Colonic mucosa (tissue), 4 donors: ENCODE results near the gene MYH16. TPM values are rescaled to one million over a fixed set of nuclear protein-coding genes. Genes with fewer than 3 reads are reported as not detected.

ENCODE experiments used
- DNase-seq: peaks from one replicate; pipeline ENCODE4 v3.0.0-alpha.2; 2020
- H3K27ac ChIP-seq: fragments of 200-600 bp; one replicate; pipeline ENCODE4 v1.8.0; 2021
- H3K27me3 ChIP-seq: fragments of 200-600 bp; one replicate; pipeline ENCODE4 v1.8.0; 2021
- H3K36me3 ChIP-seq: fragments of 200-600 bp; one replicate; pipeline ENCODE4 v1.8.0; 2021
- H3K4me1 ChIP-seq: fragments of 200-600 bp; one replicate; pipeline ENCODE4 v1.8.0; 2021; ENCODE audit warnings: mild to moderate bottlenecking
- H3K4me3 ChIP-seq: fragments of 200-600 bp; one replicate; pipeline ENCODE4 v1.8.0; 2021
- H3K9ac ChIP-seq, 2 donors: one replicate each; pipeline ENCODE4 v1.7.0; 2013; ENCODE audit warnings: control low read depth in 2 of 2, low read depth in 2 of 2, low read length in 2 of 2
- H3K9me3 ChIP-seq: fragments of 200-600 bp; one replicate; pipeline ENCODE4 v1.8.0; 2021
- CTCF ChIP-seq: fragments of 200-600 bp; IDR thresholded peaks from one replicate; pipeline ENCODE4 v1.8.0; 2022; ENCODE audit warnings: antibody characterized with exemption, mild to moderate bottlenecking
- intact Hi-C: fragments of 100-400 bp; cut with DNase I; formaldehyde crosslinking; loops from one replicate; pipeline ENCODE4 v1.14.1; 2022
- total RNA-seq, 2 donors: library from RNA; stranded (reverse); fragmentation: NEBNext Ultra II Directional in 1 of 2; extraction: Animal tissue kit (Norgen Biotek cat#: 25700) in 1 of 2; gene quantifications; one replicate each; pipeline ENCODE4 v1.2.1, GENCODE V29; 2021
- donor health status: healthy.
- donor health status: DM: no; HTN: no; CAD: no.
- donor health status: DM: no; HTN: no; CAD: no.

MYH16 gene
- total RNA-seq, 2 donors from 2014 or later: not detected

DNA sequence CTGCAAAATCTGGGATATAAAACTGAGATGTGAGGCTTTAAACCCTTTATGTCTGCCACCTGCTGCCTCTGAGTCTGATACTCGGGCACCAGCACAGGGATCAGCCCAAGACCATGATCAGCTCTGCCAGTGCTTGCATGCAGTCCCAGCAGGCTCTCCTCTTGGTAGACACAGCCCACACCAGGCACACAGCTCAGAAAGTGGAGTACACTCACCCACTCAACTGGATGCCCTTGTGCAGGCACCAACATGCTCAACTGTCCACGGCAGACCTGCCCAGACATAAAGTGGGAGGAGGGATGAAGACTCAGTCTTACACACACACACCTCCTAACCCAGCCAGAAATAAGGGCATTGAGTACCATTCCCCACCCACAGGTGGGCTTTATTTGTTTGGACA is 18.2 kb upstream of the MYH16 start:
- no peaks in the 10 kb centered on the region for H3K9me3 ChIP-seq
- no peaks in the 10 kb centered on the region for H3K27me3 ChIP-seq
- intact Hi-C loops: no loop called here
- H3K36me3 ChIP-seq: no peaks in the 10 kb centered on the region
- no peaks in the 10 kb centered on the region for H3K4me1 ChIP-seq
- no peak for TF ChIP-seq CTCF
- H3K4me3 ChIP-seq: no peak overlapping the region
- no peak for DNase-seq
- no peak overlapping the region for H3K27ac ChIP-seq
- no peak overlapping the region for H3K9ac ChIP-seq

DNA sequence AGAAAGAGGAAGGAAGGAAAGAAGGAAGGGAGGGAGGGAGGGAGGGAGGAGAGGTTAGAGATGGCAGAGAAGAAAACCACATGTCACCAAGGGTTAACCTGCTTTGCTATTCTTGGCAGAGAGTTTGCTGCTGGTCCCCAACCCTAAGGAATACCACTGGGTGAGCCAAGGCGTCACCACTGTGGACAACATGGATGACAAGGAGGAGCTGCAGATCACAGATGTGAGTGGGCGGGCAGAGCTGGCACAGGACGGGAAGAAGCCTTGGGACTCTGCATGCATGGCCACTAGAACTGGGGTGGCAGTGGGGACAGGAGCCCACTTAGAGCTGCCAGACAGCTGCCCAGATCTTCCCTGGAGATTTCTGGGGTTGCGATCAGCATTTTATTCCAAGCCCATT is 17.2 kb upstream of the MYH16 start:
- intact Hi-C loops: no loop called here

DNA sequence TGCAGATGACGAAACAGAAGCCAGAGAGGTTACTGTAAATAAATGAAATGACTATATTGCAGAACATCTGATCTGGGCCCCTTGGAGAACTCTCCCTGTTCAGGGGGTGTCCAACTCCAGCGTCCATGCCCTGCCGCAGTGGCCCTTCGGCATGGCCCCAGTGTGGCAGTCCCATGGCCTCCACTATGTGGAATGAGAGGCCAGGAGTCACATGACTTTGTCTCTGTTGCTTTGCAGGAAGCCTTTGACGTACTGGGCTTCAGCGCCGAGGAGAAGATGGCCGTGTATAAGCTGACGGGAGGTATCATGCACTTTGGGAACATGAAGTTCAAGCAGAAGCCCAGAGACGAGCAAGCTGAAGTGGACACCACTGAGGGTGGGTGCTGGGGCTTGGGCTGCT is 15.6 kb upstream of the MYH16 start:
- TF ChIP-seq CTCF: no peak
- H3K9me3 ChIP-seq: no peaks in the 10 kb centered on the region
- H3K9ac ChIP-seq: no peak overlapping the region
- no peaks in the 10 kb centered on the region for H3K4me1 ChIP-seq
- H3K27ac ChIP-seq: no peak overlapping the region
- no peaks in the 10 kb centered on the region for H3K36me3 ChIP-seq
- H3K4me3 ChIP-seq: no peak overlapping the region
- DNase-seq: no peak
- intact Hi-C loops: no loop called here
- H3K27me3 ChIP-seq: no peaks in the 10 kb centered on the region

More for the DNA sequence above, 17.2 kb upstream of the MYH16 start:
- DNase-seq: no peak
- no peaks in the 10 kb centered on the region for H3K9me3 ChIP-seq
- no peak overlapping the region for H3K27ac ChIP-seq
- H3K27me3 ChIP-seq: no peaks in the 10 kb centered on the region
- H3K4me1 ChIP-seq: no peaks in the 10 kb centered on the region
- no peak for TF ChIP-seq CTCF
- no peaks in the 10 kb centered on the region for H3K36me3 ChIP-seq
- no peak overlapping the region for H3K4me3 ChIP-seq
- H3K9ac ChIP-seq: no peak overlapping the region

DNA sequence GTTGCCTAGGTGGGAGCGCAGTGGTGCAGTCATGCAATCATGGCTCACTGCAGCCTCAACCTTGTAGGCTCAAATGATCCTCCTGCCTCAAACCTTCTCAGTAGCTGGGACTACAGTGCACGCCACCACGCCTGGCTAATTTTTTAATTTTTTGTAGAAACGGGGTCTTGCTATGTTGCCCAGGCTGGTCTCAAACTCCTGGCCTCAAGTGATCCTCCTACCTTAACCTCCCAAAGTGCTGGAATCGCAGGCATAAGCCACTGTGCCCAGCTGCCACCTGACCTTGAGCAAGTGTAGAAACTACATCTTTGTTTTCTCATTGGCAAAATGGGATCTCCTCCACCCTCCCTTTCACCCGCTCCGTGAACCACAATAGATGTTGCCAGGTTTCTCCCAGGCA is 15.0 kb upstream of the MYH16 start:
- Histone ChIP-seq H3K4me1 (no peaks in the 10 kb centered on the region), H3K36me3 (no peaks in the 10 kb centered on the region), H3K9ac (no peak overlapping the region), H3K27ac (no peak overlapping the region), H3K9me3 (no peaks in the 10 kb centered on the region), H3K27me3 (no peaks in the 10 kb centered on the region), H3K4me3 (no peak overlapping the region)
- TF ChIP-seq CTCF: no peak
- intact Hi-C loops: no loop called here
- no peak for DNase-seq

DNA sequence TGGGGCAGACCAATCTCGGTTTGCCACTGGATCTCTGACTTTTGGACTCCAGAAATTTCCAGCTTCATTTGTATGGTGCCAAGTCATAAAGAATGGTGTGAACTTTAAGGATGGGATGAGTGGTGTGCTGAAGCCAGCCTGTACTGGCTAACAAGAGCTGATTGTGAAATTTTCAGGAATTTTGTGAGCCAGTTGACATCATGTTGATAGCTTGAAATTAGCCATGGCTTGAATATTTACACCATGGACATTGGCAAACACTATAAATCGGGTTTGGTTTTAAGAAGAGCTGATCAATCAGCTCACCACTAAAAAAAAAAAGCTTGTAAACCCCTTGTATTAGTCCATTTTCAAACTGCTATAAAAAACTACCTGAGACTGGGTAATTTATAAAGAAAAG is 14.1 kb upstream of the MYH16 start:
- no peak for TF ChIP-seq CTCF
- H3K9me3 ChIP-seq: no peaks in the 10 kb centered on the region
- no peaks in the 10 kb centered on the region for H3K4me1 ChIP-seq
- H3K27me3 ChIP-seq: no peaks in the 10 kb centered on the region
- no peak overlapping the region for H3K27ac ChIP-seq
- no peaks in the 10 kb centered on the region for H3K36me3 ChIP-seq
- no peak overlapping the region for H3K4me3 ChIP-seq
- intact Hi-C loops: no loop called here
- no peak overlapping the region for H3K9ac ChIP-seq
- no peak for DNase-seq

- Histone ChIP-seq H3K4me3 (no peak overlapping the region), H3K4me1 (no peaks in the 10 kb centered on the region), H3K36me3 (no peaks in the 10 kb centered on the region), H3K9me3 (no peaks in the 10 kb centered on the region), H3K9ac (no peak overlapping the region), H3K27ac (no peak overlapping the region), H3K27me3 (no peaks in the 10 kb centered on the region)
- no peak for TF ChIP-seq CTCF
- intact Hi-C loops: no loop called here
- DNase-seq: no peak
Observed at GRCh38 chr7:99260395-99260794, 12.2 kb upstream of the MYH16 start.
